ENCODE measurements around the gene BCAT1.

DNA sequence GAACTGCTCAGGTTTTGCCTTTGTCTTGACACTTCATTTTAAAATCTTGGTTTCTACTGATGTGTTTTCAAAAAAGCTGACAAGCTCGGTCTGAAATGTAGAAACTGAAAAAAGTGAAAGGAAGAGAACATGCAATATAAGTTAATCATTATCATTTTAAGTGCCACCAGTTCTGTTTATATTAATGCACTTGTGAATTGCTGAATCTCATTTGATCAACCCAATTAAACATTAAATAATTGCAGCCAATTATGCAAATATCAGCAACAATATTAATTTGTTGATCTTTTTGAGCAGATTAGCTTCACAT is 133.8 kb downstream of the BCAT1 start:
- TF ChIP-seq, protein P1, sequence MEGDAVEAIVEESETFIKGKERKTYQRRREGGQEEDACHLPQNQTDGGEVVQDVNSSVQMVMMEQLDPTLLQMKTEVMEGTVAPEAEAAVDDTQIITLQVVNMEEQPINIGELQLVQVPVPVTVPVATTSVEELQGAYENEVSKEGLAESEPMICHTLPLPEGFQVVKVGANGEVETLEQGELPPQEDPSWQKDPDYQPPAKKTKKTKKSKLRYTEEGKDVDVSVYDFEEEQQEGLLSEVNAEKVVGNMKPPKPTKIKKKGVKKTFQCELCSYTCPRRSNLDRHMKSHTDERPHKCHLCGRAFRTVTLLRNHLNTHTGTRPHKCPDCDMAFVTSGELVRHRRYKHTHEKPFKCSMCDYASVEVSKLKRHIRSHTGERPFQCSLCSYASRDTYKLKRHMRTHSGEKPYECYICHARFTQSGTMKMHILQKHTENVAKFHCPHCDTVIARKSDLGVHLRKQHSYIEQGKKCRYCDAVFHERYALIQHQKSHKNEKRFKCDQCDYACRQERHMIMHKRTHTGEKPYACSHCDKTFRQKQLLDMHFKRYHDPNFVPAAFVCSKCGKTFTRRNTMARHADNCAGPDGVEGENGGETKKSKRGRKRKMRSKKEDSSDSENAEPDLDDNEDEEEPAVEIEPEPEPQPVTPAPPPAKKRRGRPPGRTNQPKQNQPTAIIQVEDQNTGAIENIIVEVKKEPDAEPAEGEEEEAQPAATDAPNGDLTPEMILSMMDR (IDR thresholded peaks at IDR 0.05) = no peak
- no peak for TF ChIP-seq POLR2A (IDR thresholded peaks at IDR 0.05)

Data from Peyer's patch (tissue), 4 donors.